GM12892 (cell line): ENCODE results near the gene OLFML1.

ENCODE experiments used
- POLR2A ChIP-seq: IDR thresholded peaks from 2 replicates; pipeline ENCODE4 v1.6.1; 2011; ENCODE audit warnings: low read depth, low read length, control low read depth
- POLR2AphosphoS5 ChIP-seq: IDR thresholded peaks from 2 replicates; pipeline ENCODE4 v1.6.1; 2011; ENCODE audit warnings: low read depth, low read length, control low read depth
- TAF1 ChIP-seq: IDR thresholded peaks from 2 replicates; pipeline ENCODE4 v1.6.1; 2011; ENCODE audit warnings: low read depth, mild to moderate bottlenecking, control low read depth, low read length, borderline replicate concordance

GRCh38 chr11:7486098-7486780 lies 933 bp downstream of the OLFML1 start:
- TF ChIP-seq POLR2A: no peak
- no peak for TF ChIP-seq POLR2AphosphoS5
- no peak for TF ChIP-seq TAF1
